ENCODE measurements around the gene SPATA18. TPM values are rescaled to one million over a fixed set of nuclear protein-coding genes. Genes with fewer than 3 reads are reported as not detected.

SPATA18 gene
- total RNA-seq, 4 donors from 2014 or later: 3.0 to 11.2 (median 7.9) TPM

DNA sequence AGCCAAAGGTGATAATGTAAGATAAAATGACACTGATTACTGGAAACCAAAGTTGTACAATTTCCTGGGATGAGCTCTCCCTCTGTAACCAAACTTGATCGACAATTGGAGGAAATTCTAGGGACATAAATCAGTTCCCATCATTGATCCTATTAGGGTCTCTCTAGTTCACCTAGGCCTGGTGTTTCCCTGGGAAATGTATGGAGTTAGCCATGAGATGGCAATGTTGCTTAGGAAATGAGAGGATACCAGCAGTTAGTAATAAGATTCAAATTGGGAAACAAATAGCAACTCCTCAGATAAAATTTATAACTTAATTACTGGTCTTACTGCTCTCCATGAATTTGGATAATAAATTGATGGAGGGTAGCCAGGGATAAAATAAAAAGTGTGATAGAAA lies 52.2 kb downstream of the SPATA18 start:
- no peaks in the 10 kb centered on the region for H3K4me1 ChIP-seq
- no peaks in the 10 kb centered on the region for H3K27me3 ChIP-seq
- intact Hi-C loops (cut with DNase I; ENCODE audit: low total_unique reads): no loop called here
- H3K4me3 ChIP-seq: no peak overlapping the region
- no peak for TF ChIP-seq EP300 (IDR thresholded peaks at IDR 0.05; ENCODE audit: low read depth)
- TF ChIP-seq, protein P1, sequence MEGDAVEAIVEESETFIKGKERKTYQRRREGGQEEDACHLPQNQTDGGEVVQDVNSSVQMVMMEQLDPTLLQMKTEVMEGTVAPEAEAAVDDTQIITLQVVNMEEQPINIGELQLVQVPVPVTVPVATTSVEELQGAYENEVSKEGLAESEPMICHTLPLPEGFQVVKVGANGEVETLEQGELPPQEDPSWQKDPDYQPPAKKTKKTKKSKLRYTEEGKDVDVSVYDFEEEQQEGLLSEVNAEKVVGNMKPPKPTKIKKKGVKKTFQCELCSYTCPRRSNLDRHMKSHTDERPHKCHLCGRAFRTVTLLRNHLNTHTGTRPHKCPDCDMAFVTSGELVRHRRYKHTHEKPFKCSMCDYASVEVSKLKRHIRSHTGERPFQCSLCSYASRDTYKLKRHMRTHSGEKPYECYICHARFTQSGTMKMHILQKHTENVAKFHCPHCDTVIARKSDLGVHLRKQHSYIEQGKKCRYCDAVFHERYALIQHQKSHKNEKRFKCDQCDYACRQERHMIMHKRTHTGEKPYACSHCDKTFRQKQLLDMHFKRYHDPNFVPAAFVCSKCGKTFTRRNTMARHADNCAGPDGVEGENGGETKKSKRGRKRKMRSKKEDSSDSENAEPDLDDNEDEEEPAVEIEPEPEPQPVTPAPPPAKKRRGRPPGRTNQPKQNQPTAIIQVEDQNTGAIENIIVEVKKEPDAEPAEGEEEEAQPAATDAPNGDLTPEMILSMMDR (IDR thresholded peaks at IDR 0.05): no peak
- TF ChIP-seq POLR2AphosphoS5 (IDR thresholded peaks at IDR 0.05): no peak
- no peak for TF ChIP-seq POLR2A (IDR thresholded peaks at IDR 0.05)
- H3K27ac ChIP-seq: no peak overlapping the region
- H3K36me3 ChIP-seq: no peaks in the 10 kb centered on the region
- no peak for DNase-seq
- WGBS, 2 donors (ENCODE audit: low coverage in 1 of 2): 60 to 71% methylated on average over 1 of the region's 1 CpG
- H3K9me3 ChIP-seq: no peaks in the 10 kb centered on the region
- in situ Hi-C loops (cut with MboI; ENCODE audit: low pct_ligation_motif_present in 1 of 4, low pct_unique_long_range_greater_than_20kb in 1 of 4, low sequenced_read_pairs in 3 of 4): no loop called here

DNA sequence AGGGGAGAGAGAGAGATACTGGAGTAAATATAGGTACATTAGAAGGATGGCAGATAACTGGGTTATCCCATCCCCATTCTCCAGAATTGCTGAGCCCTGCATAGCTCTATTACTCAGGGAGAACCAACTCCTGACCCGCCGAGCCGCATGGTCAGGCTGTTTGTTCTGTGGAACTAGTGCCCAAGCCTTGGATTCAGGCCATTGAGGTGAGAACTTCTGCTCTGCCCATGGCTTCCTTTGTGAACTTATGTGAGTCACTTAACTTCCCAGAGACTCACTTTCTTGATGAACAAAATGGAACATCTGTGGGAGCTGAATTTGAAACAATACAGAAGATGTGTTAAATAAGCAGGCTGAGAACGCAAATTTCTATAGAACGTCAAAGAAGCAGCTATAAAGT lies 54.2 kb downstream of the SPATA18 start:
- H3K4me1 ChIP-seq: no peaks in the 10 kb centered on the region
- no peak overlapping the region for H3K27ac ChIP-seq
- no peak overlapping the region for H3K4me3 ChIP-seq
- H3K27me3 ChIP-seq: no peaks in the 10 kb centered on the region
- WGBS, 2 donors (ENCODE audit: low coverage in 1 of 2): 88 to 92% methylated on average over 5 of the region's 5 CpGs
- intact Hi-C loops (cut with DNase I; ENCODE audit: low total_unique reads) (no loop called here), in situ Hi-C loops (cut with MboI; ENCODE audit: low pct_ligation_motif_present in 1 of 4, low pct_unique_long_range_greater_than_20kb in 1 of 4, low sequenced_read_pairs in 3 of 4) (no loop called here)
- H3K36me3 ChIP-seq: no peaks in the 10 kb centered on the region
- no peak for DNase-seq
- TF ChIP-seq POLR2A (IDR thresholded peaks at IDR 0.05) (no peak), EP300 (IDR thresholded peaks at IDR 0.05; ENCODE audit: low read depth) (no peak), POLR2AphosphoS5 (IDR thresholded peaks at IDR 0.05) (no peak)
- TF ChIP-seq, protein P1 (IDR thresholded peaks at IDR 0.05): no peak
- no peaks in the 10 kb centered on the region for H3K9me3 ChIP-seq

DNA sequence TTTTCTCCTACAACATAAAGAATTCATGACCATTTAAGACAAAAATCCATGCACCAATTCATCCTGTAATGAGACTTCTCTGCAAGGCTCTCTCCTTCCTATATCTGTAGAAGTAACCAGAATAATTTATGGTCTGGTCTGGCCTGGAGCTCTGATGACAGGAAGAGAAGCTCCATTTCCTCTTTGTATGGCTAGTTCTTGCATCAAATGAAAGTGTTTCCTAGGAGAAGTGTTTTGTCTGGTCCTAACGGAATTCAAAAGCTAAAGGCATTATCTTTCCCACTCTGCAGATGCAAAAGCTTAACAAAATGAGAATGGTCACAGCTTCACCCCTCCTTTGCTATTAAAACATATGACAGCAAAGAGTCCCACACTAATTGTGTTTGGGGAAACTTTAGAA lies 55.1 kb downstream of the SPATA18 start:
- 41 to 80% methylated on average over 1 of the region's 1 CpG for WGBS, 2 donors (ENCODE audit: low coverage in 1 of 2)
- H3K9me3 ChIP-seq: no peaks in the 10 kb centered on the region
- H3K4me3 ChIP-seq: no peak overlapping the region
- TF ChIP-seq, protein P1 (IDR thresholded peaks at IDR 0.05): no peak
- TF ChIP-seq EP300 (IDR thresholded peaks at IDR 0.05; ENCODE audit: low read depth): no peak
- no peak for TF ChIP-seq POLR2AphosphoS5 (IDR thresholded peaks at IDR 0.05)
- TF ChIP-seq POLR2A (IDR thresholded peaks at IDR 0.05): no peak
- no peaks in the 10 kb centered on the region for H3K4me1 ChIP-seq
- in situ Hi-C loops (cut with MboI; ENCODE audit: low pct_ligation_motif_present in 1 of 4, low pct_unique_long_range_greater_than_20kb in 1 of 4, low sequenced_read_pairs in 3 of 4) (no loop called here), intact Hi-C loops (cut with DNase I; ENCODE audit: low total_unique reads) (no loop called here)
- no peak for DNase-seq
- no peaks in the 10 kb centered on the region for H3K27me3 ChIP-seq
- no peaks in the 10 kb centered on the region for H3K36me3 ChIP-seq
- H3K27ac ChIP-seq: no peak overlapping the region

DNA sequence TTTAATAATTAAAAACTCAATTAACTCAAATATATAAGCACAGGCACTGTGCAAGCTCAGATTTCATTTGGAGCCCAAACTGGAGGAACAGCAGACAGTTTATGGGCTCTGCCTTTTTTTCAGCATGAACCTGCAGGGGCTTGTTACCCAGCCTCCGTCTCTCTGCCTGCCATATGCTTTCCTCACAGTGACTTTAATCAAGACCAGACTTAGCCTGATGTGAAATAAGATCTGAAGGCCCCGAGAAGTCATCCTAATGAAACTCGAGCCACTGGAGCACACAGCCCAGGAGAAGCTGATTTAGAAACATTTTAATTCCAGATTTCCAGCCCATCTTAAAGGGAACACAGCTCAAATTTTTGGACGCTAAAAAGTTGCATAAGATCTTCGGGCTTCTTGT lies 55.6 kb downstream of the SPATA18 start:
- intact Hi-C loops (cut with DNase I; ENCODE audit: low total_unique reads) (no loop called here), in situ Hi-C loops (cut with MboI; ENCODE audit: low pct_ligation_motif_present in 1 of 4, low pct_unique_long_range_greater_than_20kb in 1 of 4, low sequenced_read_pairs in 3 of 4) (no loop called here)
- Histone ChIP-seq H3K27ac (no peak overlapping the region), H3K27me3 (no peaks in the 10 kb centered on the region), H3K4me3 (no peak overlapping the region), H3K36me3 (no peaks in the 10 kb centered on the region), H3K9me3 (no peaks in the 10 kb centered on the region), H3K4me1 (no peaks in the 10 kb centered on the region)
- TF ChIP-seq, protein P1 (IDR thresholded peaks at IDR 0.05): no peak
- TF ChIP-seq POLR2AphosphoS5 (IDR thresholded peaks at IDR 0.05): no peak
- no peak for TF ChIP-seq EP300 (IDR thresholded peaks at IDR 0.05; ENCODE audit: low read depth)
- no peak for TF ChIP-seq POLR2A (IDR thresholded peaks at IDR 0.05)
- 63 to 66% methylated on average over 2 to 5 of the region's 5 CpGs for WGBS, 2 donors (ENCODE audit: low coverage in 1 of 2)
- DNase-seq: no peak

Data from transverse colon (tissue), 4 donors.